ENCODE data around the gene SKAP2.

DNA sequence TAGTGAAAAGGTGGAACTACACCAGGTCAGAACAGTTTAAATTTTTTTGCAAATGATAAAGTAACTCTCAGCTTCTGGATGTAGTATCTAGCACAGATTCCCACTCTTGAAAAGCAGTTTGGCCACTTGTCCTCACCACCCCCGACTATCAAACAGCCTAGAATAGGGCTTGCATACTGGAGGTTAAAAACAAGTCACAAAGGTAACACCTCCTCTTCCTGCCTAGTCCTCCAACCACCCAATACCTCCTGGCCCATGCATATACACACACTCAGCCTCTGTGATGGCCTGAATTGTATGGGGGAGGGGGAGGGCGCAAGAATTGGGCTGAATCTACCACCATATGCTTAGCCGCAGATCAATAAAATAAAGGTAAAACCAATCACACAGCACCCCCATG is 5.7 kb downstream of the SKAP2 start:
- TF ChIP-seq, protein P1, sequence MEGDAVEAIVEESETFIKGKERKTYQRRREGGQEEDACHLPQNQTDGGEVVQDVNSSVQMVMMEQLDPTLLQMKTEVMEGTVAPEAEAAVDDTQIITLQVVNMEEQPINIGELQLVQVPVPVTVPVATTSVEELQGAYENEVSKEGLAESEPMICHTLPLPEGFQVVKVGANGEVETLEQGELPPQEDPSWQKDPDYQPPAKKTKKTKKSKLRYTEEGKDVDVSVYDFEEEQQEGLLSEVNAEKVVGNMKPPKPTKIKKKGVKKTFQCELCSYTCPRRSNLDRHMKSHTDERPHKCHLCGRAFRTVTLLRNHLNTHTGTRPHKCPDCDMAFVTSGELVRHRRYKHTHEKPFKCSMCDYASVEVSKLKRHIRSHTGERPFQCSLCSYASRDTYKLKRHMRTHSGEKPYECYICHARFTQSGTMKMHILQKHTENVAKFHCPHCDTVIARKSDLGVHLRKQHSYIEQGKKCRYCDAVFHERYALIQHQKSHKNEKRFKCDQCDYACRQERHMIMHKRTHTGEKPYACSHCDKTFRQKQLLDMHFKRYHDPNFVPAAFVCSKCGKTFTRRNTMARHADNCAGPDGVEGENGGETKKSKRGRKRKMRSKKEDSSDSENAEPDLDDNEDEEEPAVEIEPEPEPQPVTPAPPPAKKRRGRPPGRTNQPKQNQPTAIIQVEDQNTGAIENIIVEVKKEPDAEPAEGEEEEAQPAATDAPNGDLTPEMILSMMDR (IDR thresholded peaks at IDR 0.05), result no peak
- TF ChIP-seq POLR2A (IDR thresholded peaks at IDR 0.05), result no peak
- no peak for TF ChIP-seq EP300 (IDR thresholded peaks at IDR 0.05)
- no peak for TF ChIP-seq POLR2AphosphoS5 (IDR thresholded peaks at IDR 0.05)
